H54 (cell line): ENCODE data around the gene RMC1.
"Not testable (repeated sequence)": the region's sequence is repeated elsewhere in the genome, so short reads cannot be mapped to it uniquely, and the experiment has no call there.

Source experiments
- DNase-seq: peaks from one replicate; pipeline ENCODE4 v3.0.0; 2011; ENCODE audit warnings: low spot score, mixed read lengths; ENCODE audit not compliant: insufficient read length
- FAIRE-seq: peaks from 3 replicates; lab custom pipeline; 2011; peaks lifted over from hg19 to GRCh38; lab: Jason Lieb, UNC
- POLR2A ChIP-seq: IDR thresholded peaks from 2 replicates; pipeline ENCODE4 v1.6.1; 2011; ENCODE audit warnings: low read depth, mild to moderate bottlenecking, low read length

RMC1 gene

DNA sequence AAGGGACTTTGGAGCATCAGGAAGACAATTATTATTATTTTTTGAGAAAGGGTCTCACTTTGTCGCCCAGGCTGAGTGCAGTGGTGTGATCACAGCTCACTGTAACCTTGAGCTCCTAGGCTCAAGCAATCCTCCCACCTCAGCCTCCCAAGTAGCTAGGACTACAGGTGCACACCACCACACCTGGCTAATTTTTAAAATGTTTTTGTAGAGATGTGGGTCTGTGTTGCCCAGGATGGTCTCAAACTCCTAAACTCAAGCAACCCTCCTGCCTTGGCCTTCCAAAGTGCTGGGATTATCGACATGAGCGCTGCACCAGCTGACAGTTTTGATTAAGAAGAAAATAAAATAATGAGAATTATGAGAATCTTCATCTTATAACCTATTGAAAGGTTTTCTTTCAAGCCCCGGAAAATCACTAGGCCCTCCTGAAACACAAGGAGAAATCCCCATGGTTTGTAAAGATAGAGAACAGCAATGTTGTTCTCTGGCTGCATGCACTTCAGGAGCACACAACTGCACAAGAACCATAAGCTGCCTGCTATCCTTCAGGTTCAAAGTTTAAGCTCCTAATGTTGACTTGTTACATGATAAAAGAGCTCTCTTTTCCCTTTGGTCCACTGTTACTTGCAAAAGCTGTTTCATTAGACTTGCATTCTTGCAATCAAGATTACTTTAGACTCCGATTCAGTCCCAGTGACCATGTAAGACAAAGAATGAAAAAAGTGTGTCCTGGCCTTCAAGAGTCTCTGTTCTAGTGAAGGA lies 66.2 kb downstream of the RMC1 start:
- no peak for FAIRE-seq
- TF ChIP-seq POLR2A = no peak
- DNase-seq = no peak

DNA sequence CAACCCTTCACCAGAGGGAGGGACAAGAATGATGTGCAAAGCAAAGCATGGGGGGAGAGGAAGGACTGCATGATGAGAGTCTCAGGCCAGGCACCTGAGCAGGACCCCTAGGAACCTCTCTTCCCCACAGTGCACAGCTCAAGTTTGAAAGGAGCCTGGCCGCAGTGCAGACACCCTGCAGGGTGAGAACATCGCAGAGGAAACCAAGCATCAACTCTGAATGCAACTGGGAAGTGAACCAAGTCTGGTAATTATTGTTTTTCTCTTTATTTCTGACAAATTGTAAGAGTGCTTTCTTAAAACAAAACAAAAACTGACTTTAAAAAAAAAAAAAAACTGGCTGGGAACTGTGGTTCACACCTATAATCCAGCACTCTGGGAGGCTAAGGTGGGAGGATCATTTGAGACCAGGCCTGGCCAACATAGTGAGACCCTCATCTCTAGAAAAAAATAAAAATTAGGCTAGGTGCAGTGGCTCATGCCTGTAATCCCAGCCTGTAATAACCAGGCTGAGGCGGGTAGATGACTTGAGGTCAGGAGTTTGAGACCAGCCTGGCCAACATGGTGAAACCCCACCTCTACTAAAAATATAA lies 67.7 kb downstream of the RMC1 start:
- TF ChIP-seq POLR2A = no peak
- FAIRE-seq (no peak), DNase-seq (no peak)

DNA sequence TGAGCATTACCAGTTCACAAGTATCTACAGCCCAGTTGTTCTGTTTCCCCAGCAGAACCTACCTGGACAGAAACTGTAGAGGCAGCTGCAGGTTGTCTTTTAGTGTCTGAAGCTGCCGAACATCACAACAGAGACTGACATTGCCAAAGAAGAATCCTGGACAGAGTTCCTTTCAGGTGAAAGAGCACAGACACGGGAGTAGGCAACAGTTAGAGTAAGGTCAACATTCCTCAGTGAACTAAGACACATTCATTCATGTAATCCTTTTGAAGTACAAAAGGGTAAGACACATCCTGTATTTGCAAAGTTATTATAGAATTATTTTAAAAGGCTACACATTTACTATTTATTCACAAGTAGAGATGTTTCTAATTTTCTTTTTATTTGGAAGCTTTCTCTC lies 68.7 kb downstream of the RMC1 start:
- FAIRE-seq = no peak
- no peak for DNase-seq
- no peak for TF ChIP-seq POLR2A

GRCh38 chr18:23572570-23572969 lies 69.3 kb downstream of the RMC1 start:
- no peak for TF ChIP-seq POLR2A
- FAIRE-seq = no peak
- DNase-seq = no peak

- no peak for FAIRE-seq
- TF ChIP-seq POLR2A = no peak
Observed at GRCh38 chr18:23573020-23573419, 69.7 kb downstream of the RMC1 start.

DNA sequence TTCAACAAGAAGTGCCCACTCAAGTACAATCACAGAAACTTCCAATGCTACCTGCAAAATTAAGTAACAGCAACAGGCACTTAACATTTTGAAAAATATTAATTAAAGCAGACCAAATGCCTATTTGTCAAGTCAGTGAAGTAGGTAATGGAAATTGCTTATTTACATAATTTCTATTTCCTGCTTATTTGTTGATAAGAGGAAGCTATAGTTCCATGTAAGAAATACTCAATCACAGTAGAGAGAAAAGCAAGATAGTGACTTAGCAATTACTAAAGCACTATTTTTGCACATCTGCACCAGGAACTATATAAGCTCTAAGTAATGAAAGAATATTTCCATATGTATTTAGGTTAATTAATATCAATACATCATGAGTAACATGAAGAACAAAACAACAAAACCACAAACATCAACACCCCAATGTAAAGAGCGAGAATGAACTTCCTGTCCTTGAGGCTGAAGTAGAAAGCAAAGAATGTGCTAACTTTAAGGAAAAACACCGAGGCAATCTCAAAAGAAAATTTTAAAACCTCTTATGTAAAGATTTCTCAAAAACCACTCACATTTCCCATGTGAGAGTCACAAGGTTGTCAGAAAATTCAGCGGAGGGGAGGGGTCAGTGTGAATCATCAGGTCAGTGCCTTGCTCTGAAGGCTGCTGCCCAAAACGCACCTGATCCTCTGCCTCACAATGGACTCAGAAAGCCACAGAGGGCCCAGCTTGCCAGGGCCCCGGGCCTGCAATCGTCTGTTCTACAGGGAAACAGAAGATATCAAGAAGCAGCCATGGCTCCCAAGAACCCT lies 70.5 kb downstream of the RMC1 start:
- no peak for TF ChIP-seq POLR2A
- FAIRE-seq (no peak), DNase-seq (peak; percentile 48)

More at GRCh38 chr18:23573020-23573419, 69.7 kb downstream of the RMC1 start:
- no peak for DNase-seq

GRCh38 chr18:23574611-23575308 lies 71.4 kb downstream of the RMC1 start:
- no peak for DNase-seq
- FAIRE-seq = no peak
- TF ChIP-seq POLR2A = no peak

- FAIRE-seq (no peak), DNase-seq (no peak)
- no peak for TF ChIP-seq POLR2A
Observed at GRCh38 chr18:23575309-23575651, 72.0 kb downstream of the RMC1 start.

DNA sequence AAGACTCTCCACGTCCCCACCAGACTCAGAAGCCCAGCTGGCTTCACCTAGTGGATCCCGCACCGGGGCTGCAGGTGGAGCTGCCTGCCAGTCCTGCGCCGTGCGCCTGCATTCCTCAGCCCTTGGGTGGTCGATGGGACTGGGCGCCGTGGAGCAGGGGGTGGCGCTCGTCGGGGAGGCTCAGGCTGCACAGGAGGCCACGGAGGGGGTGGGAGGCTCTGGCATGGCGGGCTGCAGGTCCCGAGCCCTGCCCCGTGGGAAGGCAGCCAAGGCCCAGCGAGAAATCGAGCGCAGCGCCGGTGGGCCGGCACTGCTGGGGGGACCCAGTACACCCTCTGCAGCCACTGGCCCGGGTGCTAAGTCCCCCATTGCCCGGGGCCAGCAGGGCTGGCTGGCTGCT lies 74.2 kb downstream of the RMC1 start:
- not testable (repeated sequence) for FAIRE-seq, DNase-seq

- FAIRE-seq (no peak), DNase-seq (no peak)
- TF ChIP-seq POLR2A = no peak
Observed at GRCh38 chr18:23578067-23578701, 74.9 kb downstream of the RMC1 start.

DNA sequence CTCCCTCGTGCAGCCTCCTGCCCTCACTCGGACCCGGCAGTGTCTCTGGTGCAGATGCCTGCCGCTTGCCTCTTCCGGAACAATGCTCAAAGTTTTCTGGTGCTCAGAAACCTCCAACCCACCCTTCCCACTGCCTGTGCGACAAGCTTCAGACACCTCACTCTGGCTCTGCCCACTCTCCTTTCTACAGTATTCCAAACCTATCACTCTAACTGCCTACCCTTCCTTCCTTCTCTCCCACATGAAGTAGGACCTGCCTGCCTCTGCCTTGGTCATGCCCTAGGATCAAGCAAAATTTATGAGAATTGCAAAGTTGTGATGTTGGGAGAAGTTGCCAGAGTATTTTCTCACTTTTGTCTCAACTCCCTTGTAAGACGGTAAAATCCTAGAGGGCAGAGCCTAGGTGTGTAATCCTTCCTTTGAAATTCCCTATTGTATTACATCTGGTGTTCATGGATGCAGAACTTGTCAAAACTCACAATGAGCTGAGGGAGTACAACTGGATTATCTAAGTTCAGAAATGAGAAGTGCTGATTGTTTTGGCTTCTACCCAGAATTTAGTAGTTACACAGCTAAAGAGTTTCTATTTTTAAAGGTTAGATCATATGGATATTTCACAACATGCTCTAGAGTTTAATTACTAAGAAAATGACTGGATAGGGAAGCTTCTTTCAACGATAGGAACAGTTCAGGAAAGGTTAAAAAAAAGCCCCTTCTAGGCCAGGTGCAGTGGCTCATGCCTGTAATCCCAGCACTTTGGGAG lies 75.8 kb downstream of the RMC1 start:
- FAIRE-seq = no peak
- no peak for DNase-seq
- no peak for TF ChIP-seq POLR2A

DNA sequence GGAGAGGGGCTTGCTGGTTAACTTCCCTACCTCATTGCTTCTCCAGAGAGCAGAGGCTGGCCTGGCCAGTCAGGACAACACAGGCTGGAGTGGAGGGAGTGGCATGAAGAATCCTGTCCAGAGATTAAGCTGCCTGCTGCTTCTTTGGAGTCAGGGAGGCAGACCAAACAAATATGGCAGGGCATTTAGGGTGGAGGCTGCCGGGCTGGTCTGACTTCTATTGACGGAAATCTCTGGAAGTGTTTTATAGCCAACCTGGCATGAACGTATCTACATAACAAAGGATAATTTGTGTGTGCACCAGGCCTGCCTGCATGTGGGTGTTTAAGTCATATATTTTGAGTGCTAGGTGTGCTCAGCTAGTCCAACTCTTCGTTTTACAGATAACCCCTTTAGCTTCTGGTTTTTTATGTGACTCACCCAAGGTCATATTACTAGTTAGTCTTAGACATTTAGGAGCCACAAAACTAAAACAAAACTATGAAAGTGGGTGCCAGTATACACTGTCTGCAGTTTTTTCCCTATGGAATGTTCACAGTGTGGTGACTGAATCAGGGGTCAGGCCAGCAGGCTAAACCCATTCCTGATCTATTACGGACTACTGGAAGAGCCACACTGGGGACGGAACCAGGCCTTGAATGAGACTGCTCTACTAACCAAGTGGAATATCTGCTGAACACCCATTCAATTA lies 77.5 kb downstream of the RMC1 start:
- DNase-seq (peak; percentile 27), FAIRE-seq (no peak)

More for the DNA sequence above, 77.5 kb downstream of the RMC1 start:
- TF ChIP-seq POLR2A = no peak
